SK-MEL-5 (cell line): ENCODE measurements around the gene MMAA. TPM values are rescaled to one million over a fixed set of nuclear protein-coding genes. Genes with fewer than 3 reads are reported as not detected.
"Not testable (repeated sequence)": the region's sequence is repeated elsewhere in the genome, so short reads cannot be mapped to it uniquely, and the experiment has no call there.

Experiments used
- DNase-seq: peaks from one replicate; pipeline ENCODE4 v3.0.0-alpha.2; 2016; ENCODE audit warnings: low read depth, low spot score
- in situ Hi-C: cut with HindIII; loops from 2 replicates; pipeline ENCODE4 v1.10.0; 2016; ENCODE audit warnings: low sequenced_read_pairs, high pct_unique_total_duplicates, low pct_unique_long_range_greater_than_20kb
- total RNA-seq: library from RNA; depleted of rRNA; stranded (reverse); fragments of >200 nt; shearing (Covaris generic); gene quantifications from 2 replicates; pipeline ENCODE4 v1.2.3, GENCODE V29; 2014; rRNA removed

Gene MMAA
- total RNA-seq, 1 experiment from 2014 or later: 5.0 TPM

GRCh38 chr4:145686991-145687390 lies 67.8 kb downstream of the MMAA start:
- DNase-seq: no peak
- in situ Hi-C loops: no loop called here

- DNase-seq: no peak
- in situ Hi-C loops: no loop called here
These were observed 71.4 kb downstream of the MMAA start for GRCh38 chr4:145690610-145691009.

- DNase-seq, in situ Hi-C loops: not testable (repeated sequence)
These were observed 72.2 kb downstream of the MMAA start for GRCh38 chr4:145691416-145691815.

GRCh38 chr4:145694929-145695328 lies 75.7 kb downstream of the MMAA start:
- no peak for DNase-seq
- in situ Hi-C loops: no loop called here

GRCh38 chr4:145697332-145697731 lies 78.1 kb downstream of the MMAA start:
- in situ Hi-C loops: no loop called here
- DNase-seq: no peak

GRCh38 chr4:145698507-145698906 lies 79.3 kb downstream of the MMAA start:
- in situ Hi-C loops: no loop called here
- no peak for DNase-seq

GRCh38 chr4:145703850-145704497 lies 84.8 kb downstream of the MMAA start:
- DNase-seq: no peak
- in situ Hi-C loops: no loop called here

- in situ Hi-C loops: no loop called here
- no peak for DNase-seq
These were observed 90.2 kb downstream of the MMAA start for GRCh38 chr4:145709336-145709735.

Other genes with a start within 250 kb of the MMAA start
- 8.1 and 8.8 TPM in 2 replicates for gene SMAD1, start 137.5 kb upstream of the MMAA start, total RNA-seq
- not detected in 2 replicates for gene C4orf51, start 60.8 kb downstream of the MMAA start, total RNA-seq